HG02588 (cell line): ENCODE results near the gene CADM2.
A peak's percentile ranks its signal among the peaks of the same experiment; 100 is the strongest.

ENCODE experiments used
- ATAC-seq: cut with Tn5 transposase; IDR thresholded peaks from one replicate; pipeline ENCODE4 v1.9.1; 2021; ENCODE audit warnings: mild to moderate bottlenecking, moderate library complexity; ENCODE audit not compliant: unreplicated experiment

Gene CADM2

GRCh38 chr3:85304360-85304964 lies 345.7 kb downstream of the CADM2 start:
- no peak for ATAC-seq

- ATAC-seq = no peak
Observed at GRCh38 chr3:85312331-85312730, 353.5 kb downstream of the CADM2 start.

GRCh38 chr3:85313380-85313779 lies 354.6 kb downstream of the CADM2 start:
- no peak for ATAC-seq

- ATAC-seq = no peak
Observed at GRCh38 chr3:85316252-85316651, 357.5 kb downstream of the CADM2 start.

- ATAC-seq = no peak
Observed at GRCh38 chr3:85321892-85322291, 363.1 kb downstream of the CADM2 start.

GRCh38 chr3:85330071-85330470 lies 371.3 kb downstream of the CADM2 start:
- no peak for ATAC-seq

- ATAC-seq = no peak
Observed at GRCh38 chr3:85337895-85338294, 379.1 kb downstream of the CADM2 start.

- ATAC-seq = no peak
Observed at GRCh38 chr3:85342915-85343314, 384.1 kb downstream of the CADM2 start.

GRCh38 chr3:85355572-85355971 lies 396.8 kb downstream of the CADM2 start:
- ATAC-seq = no peak

GRCh38 chr3:85360742-85361387 lies 402.1 kb downstream of the CADM2 start:
- ATAC-seq = peak; percentile 72

GRCh38 chr3:85364296-85364909 lies 405.6 kb downstream of the CADM2 start:
- no peak for ATAC-seq

- ATAC-seq = no peak
Observed at GRCh38 chr3:85370341-85370740, 411.6 kb downstream of the CADM2 start.

- no peak for ATAC-seq
Observed at GRCh38 chr3:85376131-85376530, 417.3 kb downstream of the CADM2 start.

- no peak for ATAC-seq
Observed at GRCh38 chr3:85377115-85377514, 418.3 kb downstream of the CADM2 start.

GRCh38 chr3:85384372-85384771 lies 425.6 kb downstream of the CADM2 start:
- no peak for ATAC-seq

GRCh38 chr3:85387913-85388505 lies 429.2 kb downstream of the CADM2 start:
- ATAC-seq = no peak

- ATAC-seq = no peak
Observed at GRCh38 chr3:85394424-85394823, 435.6 kb downstream of the CADM2 start.

GRCh38 chr3:85397434-85397833 lies 438.6 kb downstream of the CADM2 start:
- no peak for ATAC-seq

GRCh38 chr3:85426121-85426520 lies 467.3 kb downstream of the CADM2 start:
- no peak for ATAC-seq

GRCh38 chr3:85427467-85427866 lies 468.7 kb downstream of the CADM2 start:
- no peak for ATAC-seq

- no peak for ATAC-seq
Observed at GRCh38 chr3:85432081-85432480, 473.3 kb downstream of the CADM2 start.

- no peak for ATAC-seq
Observed at GRCh38 chr3:85433319-85433718, 474.5 kb downstream of the CADM2 start.
